HCT116 (cell line): ENCODE data around the gene PHF21A. TPM values are rescaled to one million over a fixed set of nuclear protein-coding genes. Genes with fewer than 3 reads are reported as not detected.

Experiments used
- ATAC-seq: fragments of 200-7000 bp; cut with Tn5 transposase; 2 replicates; pipeline ENCODE4 v1.9.1; 2020; ENCODE audit warnings: mild to moderate bottlenecking, moderate library complexity
- BruUV-seq: library from RNA; stranded (reverse); fragments of 400-500 nt; replicated peaks from 2 replicates; lab custom pipeline; 2021; lab: Mats Ljungman, UMichigan
- CTCF ChIA-PET: fragments of 300-600 bp; sonication (Branson Sonifier 250); formaldehyde crosslinking; loops from one replicate; lab custom pipeline; 2021; ENCODE audit warnings: antibody characterized with exemption; lab: Charles Lee
- POLR2A ChIA-PET: fragments of 300-600, 350-600 bp; sonication (Branson Sonifier 250); formaldehyde crosslinking; loops from one replicate; lab custom pipeline; 2021; ENCODE audit warnings: antibody characterized with exemption; lab: Charles Lee
- RAD21 ChIA-PET, 2 experiments: fragments of 300-600 bp; sonication (Branson Sonifier 250); formaldehyde crosslinking; loops; one replicate each; lab custom pipeline; 2023; ENCODE audit warnings: low total read pairs in 2 of 2; ENCODE audit not compliant: uncharacterized antibody in 2 of 2, unreplicated experiment in 2 of 2, low non-redundant PET in 1 of 2; lab: Charles Lee
- DNase-seq: peaks from one replicate; pipeline ENCODE4 v3.0.0-alpha.2; 2010; ENCODE audit warnings: low read depth, low spot score
- H2AFZ ChIP-seq: fragments of 200-600 bp; shearing (Covaris generic), sonication (generic); 2 replicates; pipeline ENCODE4 v1.6.1; 2017; ENCODE audit warnings: low read depth, mixed run types, mixed read lengths, antibody characterized with exemption, low read length; ENCODE audit not compliant: poor library complexity, severe bottlenecking
- H3K27ac ChIP-seq: 2 replicates; pipeline ENCODE4 v1.5.1; 2012; ENCODE audit warnings: low read depth, low read length
- H3K27me3 ChIP-seq: fragments of 200-600 bp; sonication (generic); 2 replicates; pipeline ENCODE4 v1.6.1; 2016; ENCODE audit warnings: mixed run types, low read length, mixed read lengths; ENCODE audit not compliant: insufficient read depth
- H3K36me3 ChIP-seq, 2 experiments: fragments of 200-500 bp in 1 of 2; fragments of 200-600 bp in 1 of 2; sonication (Bioruptor generic) in 1 of 2; sonication (generic) in 1 of 2; 2 replicates each; pipeline versions ENCODE4 v1.5.1 to v1.6.1; 2014 to 2016; ENCODE audit warnings: low read length in 2 of 2, inconsistent platforms in 1 of 2, mixed read lengths in 1 of 2, mixed run types in 1 of 2; ENCODE audit not compliant: insufficient read depth in 2 of 2, control insufficient read depth in 1 of 2
- H3K4me1 ChIP-seq, 2 experiments: fragments of 200-600 bp in 1 of 2; sonication (generic) in 1 of 2; 2 replicates each; pipeline versions ENCODE4 v1.5.1 to v1.6.1; 2012 to 2017; ENCODE audit warnings: low read length in 2 of 2, inconsistent platforms in 1 of 2, mild to moderate bottlenecking in 1 of 2, mixed read lengths in 1 of 2, mixed run types in 1 of 2, moderate library complexity in 1 of 2; ENCODE audit not compliant: insufficient read depth in 2 of 2, control insufficient read depth in 1 of 2
- H3K4me2 ChIP-seq: fragments of 200-600 bp; sonication (generic); 2 replicates; pipeline ENCODE4 v1.6.1; 2017; ENCODE audit warnings: mixed run types, low read length, mixed read lengths
- H3K4me3 ChIP-seq, 2 experiments: fragments of 200-600 bp in 1 of 2; sonication (generic) in 1 of 2; replicated peaks in 1 of 2; 2 replicates each; pipeline ENCODE4 v1.5.1; 2011 to 2016; ENCODE audit warnings: low read length in 2 of 2, control low read depth in 1 of 2, low read depth in 1 of 2, mild to moderate bottlenecking in 1 of 2, mixed read lengths in 1 of 2, mixed run types in 1 of 2
- H3K79me2 ChIP-seq: fragments of 200-600 bp; sonication (generic); 2 replicates; pipeline ENCODE4 v1.6.1; 2017; ENCODE audit warnings: mild to moderate bottlenecking, mixed run types, low read length, moderate library complexity, mixed read lengths; ENCODE audit not compliant: insufficient read depth
- H3K9ac ChIP-seq: fragments of 200-600 bp; sonication (generic); 2 replicates; pipeline ENCODE4 v1.6.1; 2016; ENCODE audit warnings: low read length, mixed read lengths
- H3K9me2 ChIP-seq: fragments of 200-600 bp; sonication (generic), shearing (Covaris generic); 2 replicates; pipeline ENCODE4 v1.6.1; 2017; ENCODE audit warnings: mixed run types, mild to moderate bottlenecking, moderate library complexity; ENCODE audit not compliant: insufficient read depth
- H3K9me3 ChIP-seq, 2 experiments: fragments of 200-500 bp in 1 of 2; fragments of 200-600 bp in 1 of 2; sonication (Bioruptor generic) in 1 of 2; sonication (generic) in 1 of 2; 2 replicates each; pipeline ENCODE4 v1.6.1; 2014 to 2017; ENCODE audit warnings: low read length in 2 of 2, mixed read lengths in 2 of 2, inconsistent platforms in 1 of 2, low read depth in 1 of 2, mild to moderate bottlenecking in 1 of 2, mixed run types in 1 of 2, moderate library complexity in 1 of 2; ENCODE audit not compliant: control insufficient read depth in 1 of 2, insufficient read depth in 1 of 2
- H4K20me1 ChIP-seq: fragments of 200-600 bp; sonication (generic), shearing (Covaris generic); 2 replicates; pipeline ENCODE4 v1.6.1; 2017; ENCODE audit warnings: mixed run types, mild to moderate bottlenecking, moderate library complexity; ENCODE audit not compliant: insufficient read depth
- ATF3 ChIP-seq: IDR thresholded peaks from 2 replicates; pipeline ENCODE4 v1.6.1; 2012
- CBX3 ChIP-seq: IDR thresholded peaks from 2 replicates; pipeline ENCODE4 v1.6.1; 2012; ENCODE audit warnings: low read depth
- CEBPB ChIP-seq: IDR thresholded peaks from 2 replicates; pipeline ENCODE4 v1.6.1; 2012; ENCODE audit warnings: low read depth
- CTCF ChIP-seq, 3 experiments: fragments of 200-600 bp in 1 of 3; sonication (generic) in 1 of 3; IDR thresholded peaks in 2 of 3; conservative IDR thresholded peaks in 1 of 3; 2 replicates each; pipeline ENCODE4 v1.5.1; 2012 to 2017; ENCODE audit warnings: low read depth in 2 of 3, low read length in 2 of 3, antibody characterized with exemption in 1 of 3, borderline replicate concordance in 1 of 3, control low read depth in 1 of 3, mild to moderate bottlenecking in 1 of 3, mixed read lengths in 1 of 3, mixed run types in 1 of 3, moderate library complexity in 1 of 3; ENCODE audit not compliant: insufficient read depth in 1 of 3
- EGR1 ChIP-seq: IDR thresholded peaks from 2 replicates; pipeline ENCODE4 v1.6.1; 2012; ENCODE audit warnings: low read depth
- ELF1 ChIP-seq: IDR thresholded peaks from 2 replicates; pipeline ENCODE4 v1.6.1; 2012; ENCODE audit warnings: low read depth, borderline replicate concordance
- EZH2phosphoT487 ChIP-seq: fragments of 200-600 bp; IDR thresholded peaks from 2 replicates; pipeline ENCODE4 v1.6.1; 2018; ENCODE audit warnings: antibody characterized with exemption, borderline replicate concordance
- MAX ChIP-seq: IDR thresholded peaks from 2 replicates; pipeline ENCODE4 v1.6.1; 2012
- POLR2A ChIP-seq: IDR thresholded peaks from 2 replicates; pipeline ENCODE4 v1.7.0; 2011; ENCODE audit warnings: borderline replicate concordance; ENCODE audit not compliant: insufficient read depth, insufficient read length; ENCODE audit errors: extremely low read depth
- RAD21 ChIP-seq: IDR thresholded peaks from 2 replicates; pipeline ENCODE4 v1.6.1; 2012; ENCODE audit warnings: low read depth, mild to moderate bottlenecking
- SP1 ChIP-seq: IDR thresholded peaks from 2 replicates; pipeline ENCODE4 v1.6.1; 2012; ENCODE audit warnings: low read depth
- TCF7L2 ChIP-seq: IDR thresholded peaks from 2 replicates; pipeline ENCODE4 v1.7.0; 2011; ENCODE audit warnings: borderline replicate concordance, inconsistent platforms; ENCODE audit not compliant: insufficient read depth, insufficient read length; ENCODE audit errors: extremely low read depth
- ZFX ChIP-seq: fragments of 450-650 bp; IDR thresholded peaks from 2 replicates; pipeline ENCODE4 v1.6.1; 2017
- ZNF274 ChIP-seq: fragments of 200-500 bp; sonication (Bioruptor generic); IDR thresholded peaks from 2 replicates; pipeline ENCODE4 v1.6.1; 2014; ENCODE audit warnings: mild to moderate bottlenecking, low read depth, low read length, inconsistent platforms
- intact Hi-C: fragments of 100-400 bp; cut with micrococcal nuclease; formaldehyde crosslinking; loops from 2 replicates; pipeline ENCODE4 v1.10.0; 2022
- total RNA-seq: library from RNA; stranded (reverse); gene quantifications from one replicate; pipeline ENCODE4 v1.2.1, GENCODE V29; 2021; ENCODE audit not compliant: unreplicated experiment

PHF21A gene
- total RNA-seq, 1 experiment from 2014 or later, result 27.0 TPM

- Histone ChIP-seq H3K79me2 (no peaks in the 10 kb centered on the region), H3K4me2 (no peak overlapping the region), H3K9me3 (no peaks in the 10 kb centered on the region), H3K4me1 (no peaks in the 10 kb centered on the region), H3K27me3 (no peaks in the 10 kb centered on the region)
- no peak for DNase-seq
- BruUV-seq, result no TSS peak
- RAD21 ChIA-PET, result no interaction called here
- TF ChIP-seq RAD21 (no peak), ZFX (no peak), CEBPB (no peak), CTCF (IDR thresholded peaks at IDR 0.05 in 2 of 3, conservative IDR thresholded peaks at IDR 0.05 in 1 of 3; ENCODE audit: borderline replicate concordance in 1 of 3, insufficient read depth in 1 of 3, low read depth in 2 of 3, low read length in 2 of 3) (no peak), CBX3 (no peak), ZNF274 (no peak), TCF7L2 (no peak), POLR2A (no peak), EZH2phosphoT487 (no peak), EGR1 (no peak), SP1 (no peak), ATF3 (no peak), ELF1 (no peak), MAX (no peak)
- TF ChIP-seq, all 23 proteins: peak for 0
- no peaks in the 10 kb centered on the region for H3K9me2 ChIP-seq
- no peak overlapping the region for H3K27ac ChIP-seq
- H4K20me1 ChIP-seq, result no peaks in the 10 kb centered on the region
- H3K4me3 ChIP-seq, result no peak overlapping the region
- ChIA-PET POLR2A (no interaction called here), CTCF (interaction anchor here (1.2 kb wide), 1 partner anchor 32 kb away, joined by 3 read pairs; no protein-coding TSS in a partner anchor)
- ATAC-seq, result no peak
- intact Hi-C loops, result no loop called here
- H3K9ac ChIP-seq, result no peak overlapping the region
- no peak overlapping the region for H2AFZ ChIP-seq
- no peaks in the 10 kb centered on the region for H3K36me3 ChIP-seq
Measured at GRCh38 chr11:46038529-46038928, 82.7 kb downstream of the PHF21A start.
